WTC11 (cell line): ENCODE measurements around the gene SHQ1. TPM values are rescaled to one million over a fixed set of nuclear protein-coding genes. Genes with fewer than 3 reads are reported as not detected.

Source experiments
- ATAC-seq: fragments of 200-7000 bp; cut with Tn5 transposase; 2 replicates; pipeline ENCODE4 v1.10.0; 2021; ENCODE audit warnings: mild to moderate bottlenecking, moderate library complexity
- CTCF ChIA-PET: fragments of 300-600 bp; sonication (Branson Sonifier 250); formaldehyde crosslinking; loops from one replicate; lab custom pipeline; 2021; ENCODE audit warnings: antibody characterized with exemption; lab: Charles Lee
- POLR2A ChIA-PET: fragments of 350-600 bp; sonication (Branson Sonifier 250); formaldehyde crosslinking; loops from one replicate; lab custom pipeline; 2021; ENCODE audit warnings: antibody characterized with exemption; lab: Charles Lee
- DNase-seq: peaks from one replicate; pipeline ENCODE4 v3.0.0; 2021; ENCODE audit warnings: low spot score
- H3K27ac Mint-ChIP-seq: 2 replicates; pipeline ENCODE4 v1.8.0; 2021; ENCODE audit warnings: mixed read lengths
- H3K27me3 Mint-ChIP-seq: 2 replicates; pipeline ENCODE4 v1.8.0; 2021; ENCODE audit warnings: low read depth, mild to moderate bottlenecking, moderate library complexity, mixed read lengths
- H3K36me3 Mint-ChIP-seq: 2 replicates; pipeline ENCODE4 v1.8.0; 2021; ENCODE audit warnings: mixed read lengths
- H3K4me1 Mint-ChIP-seq: 2 replicates; pipeline ENCODE4 v1.8.0; 2022; ENCODE audit warnings: mixed read lengths
- H3K4me3 Mint-ChIP-seq: 2 replicates; pipeline ENCODE4 v1.8.0; 2021; ENCODE audit warnings: mild to moderate bottlenecking, moderate library complexity, mixed read lengths
- H3K9me3 Mint-ChIP-seq: 2 replicates; pipeline ENCODE4 v1.8.0; 2021; ENCODE audit warnings: mixed read lengths
- AR ChIP-seq: fragments of 250-450 bp; sonication (Bioruptor Pico); IDR thresholded peaks from 2 replicates; pipeline ENCODE4 v1.9.0; 2021; ENCODE audit warnings: mild to moderate bottlenecking
- ATF2 ChIP-seq: sonication (generic); formaldehyde crosslinking; IDR thresholded peaks from 2 replicates; pipeline ENCODE4 v1.8.1; 2022; ENCODE audit warnings: low read depth, missing genetic modification reagents, borderline replicate concordance
- MAX ChIP-seq: sonication (generic); formaldehyde crosslinking; IDR thresholded peaks from 2 replicates; pipeline ENCODE4 v1.8.0; 2022; ENCODE audit warnings: mild to moderate bottlenecking, missing genetic modification reagents
- NFATC4 ChIP-seq: fragments of 250-450 bp; sonication (Bioruptor Pico); IDR thresholded peaks from 2 replicates; pipeline ENCODE4 v1.9.0; 2021; ENCODE audit warnings: mild to moderate bottlenecking
- NFE2L1 ChIP-seq: sonication (generic); formaldehyde crosslinking; IDR thresholded peaks from 2 replicates; pipeline ENCODE4 v1.8.1; 2023; ENCODE audit warnings: missing genetic modification reagents
- RORB ChIP-seq: fragments of 250-450 bp; sonication (Bioruptor Pico); IDR thresholded peaks from 2 replicates; pipeline ENCODE4 v1.9.0; 2021; ENCODE audit warnings: mild to moderate bottlenecking
- SMAD4 ChIP-seq: sonication (generic); formaldehyde crosslinking; IDR thresholded peaks from 2 replicates; pipeline ENCODE4 v1.8.0; 2022; ENCODE audit warnings: mild to moderate bottlenecking, missing genetic modification reagents
- ZBTB21 ChIP-seq: sonication (generic); formaldehyde crosslinking; IDR thresholded peaks from 2 replicates; pipeline ENCODE4 v1.8.1; 2023; ENCODE audit warnings: mild to moderate bottlenecking, missing genetic modification reagents, borderline replicate concordance
- total RNA-seq: library from RNA; stranded (reverse); gene quantifications from 3 replicates; pipeline ENCODE4 v1.2.3, GENCODE V29; 2021
- TF ChIP-seq, protein P1 (sequence below): sonication (generic); formaldehyde crosslinking; IDR thresholded peaks from 2 replicates; pipeline ENCODE4 v1.8.0; 2023; ENCODE audit warnings: missing genetic modification reagents, mild to moderate bottlenecking, borderline replicate concordance

Gene SHQ1
- total RNA-seq, 1 experiment from 2014 or later: 29.1 TPM

DNA sequence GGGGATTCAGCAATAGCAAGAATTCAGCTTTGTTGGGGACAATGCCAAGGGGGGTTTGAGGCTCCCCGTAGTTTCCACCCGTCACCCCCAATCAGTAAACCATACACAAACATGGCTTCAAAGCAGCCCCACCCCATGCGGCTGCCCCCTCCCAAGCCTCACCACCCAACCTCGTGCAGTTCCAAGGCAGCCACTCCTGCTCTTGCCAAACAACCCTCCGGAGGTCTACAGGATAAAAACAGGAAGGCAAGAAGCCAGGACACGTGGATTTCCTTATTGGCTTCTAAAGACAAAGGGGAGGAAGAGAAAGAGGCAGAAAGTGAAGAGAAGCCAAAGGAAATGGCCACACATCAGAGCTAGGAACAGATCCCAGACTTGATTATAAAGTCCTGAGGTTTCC is 121.1 kb downstream of the SHQ1 start:
- Mint-ChIP-seq H3K4me1 (peaks cover 23% of the 10 kb centered on the region), H3K9me3 (no peaks in the 10 kb centered on the region), H3K27ac (no peak overlapping the region), H3K4me3 (no peak overlapping the region), H3K27me3 (no peaks in the 10 kb centered on the region), H3K36me3 (no peaks in the 10 kb centered on the region)
- no peak for ATAC-seq
- no peak for DNase-seq
- CTCF ChIA-PET: no interaction called here
- TF ChIP-seq ATF2: no peak
- POLR2A ChIA-PET: no interaction called here

DNA sequence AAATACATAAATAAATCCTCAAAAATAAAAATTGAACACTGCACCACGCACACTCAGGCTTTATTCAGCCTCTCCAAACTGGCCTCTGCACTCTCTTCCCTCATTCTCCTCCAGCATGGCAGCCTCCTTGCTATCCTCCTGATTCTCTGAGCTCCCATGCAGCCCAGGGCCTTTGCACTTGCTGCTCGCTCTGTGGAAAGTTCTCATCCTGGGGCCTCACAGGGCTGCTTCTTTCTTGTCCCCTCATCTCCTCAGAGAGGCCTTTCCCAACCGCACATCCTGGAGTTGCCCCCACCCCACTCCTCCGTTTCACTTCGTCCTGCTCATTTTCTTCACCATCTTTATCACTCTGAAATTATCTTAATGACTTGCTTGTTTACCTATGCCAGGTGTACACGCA is 123.0 kb downstream of the SHQ1 start:
- peaks cover 40% of the 10 kb centered on the region for H3K4me1 Mint-ChIP-seq
- CTCF ChIA-PET: interaction anchor here (1.1 kb wide), 1 partner anchor 126 kb away, joined by 3 read pairs; no protein-coding TSS in a partner anchor

DNA sequence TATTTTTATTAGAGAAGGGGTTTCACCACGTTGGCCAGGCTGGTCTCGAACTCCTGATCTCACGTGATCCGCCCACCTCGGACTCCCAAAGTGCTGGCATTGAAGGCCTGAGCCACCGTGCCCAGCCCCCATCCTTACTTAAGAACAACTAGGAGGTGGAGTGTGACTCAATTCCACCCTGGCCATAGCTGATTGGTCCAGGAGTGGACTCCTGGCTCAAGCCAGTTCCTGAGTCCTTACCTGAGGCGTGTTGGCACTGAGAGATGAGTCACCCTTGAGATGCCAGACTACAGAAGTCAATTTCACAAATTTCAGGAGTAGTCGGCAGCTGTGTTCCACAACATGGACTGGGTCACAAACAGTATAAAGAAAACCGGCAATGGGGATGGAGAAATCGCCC is 124.2 kb downstream of the SHQ1 start:
- Mint-ChIP-seq H3K9me3 (no peaks in the 10 kb centered on the region), H3K4me3 (no peak overlapping the region), H3K4me1 (peaks cover 42% of the 10 kb centered on the region), H3K36me3 (no peaks in the 10 kb centered on the region), H3K27ac (no peak overlapping the region), H3K27me3 (no peaks in the 10 kb centered on the region)
- no peak for ATAC-seq
- TF ChIP-seq ZBTB21 (CRISPR knock-in tag) (no peak), MAX (CRISPR knock-in tag) (no peak), NFE2L1 (CRISPR knock-in tag) (no peak), SMAD4 (CRISPR knock-in tag) (no peak), AR (CRISPR knock-in tag) (no peak), NFATC4 (CRISPR knock-in tag) (no peak)
- POLR2A ChIA-PET: no interaction called here
- CTCF ChIA-PET: interaction anchor here (1.1 kb wide), 1 partner anchor 127 kb away, joined by 3 read pairs; no protein-coding TSS in a partner anchor
- DNase-seq: no peak

More for the DNA sequence above, 123.0 kb downstream of the SHQ1 start:
- no peak overlapping the region for H3K4me3 Mint-ChIP-seq
- ATAC-seq (no peak), DNase-seq (no peak)
- POLR2A ChIA-PET: no interaction called here
- H3K27me3 Mint-ChIP-seq: no peaks in the 10 kb centered on the region
- TF ChIP-seq RORB (CRISPR knock-in tag): no peak
- TF ChIP-seq, protein P1, sequence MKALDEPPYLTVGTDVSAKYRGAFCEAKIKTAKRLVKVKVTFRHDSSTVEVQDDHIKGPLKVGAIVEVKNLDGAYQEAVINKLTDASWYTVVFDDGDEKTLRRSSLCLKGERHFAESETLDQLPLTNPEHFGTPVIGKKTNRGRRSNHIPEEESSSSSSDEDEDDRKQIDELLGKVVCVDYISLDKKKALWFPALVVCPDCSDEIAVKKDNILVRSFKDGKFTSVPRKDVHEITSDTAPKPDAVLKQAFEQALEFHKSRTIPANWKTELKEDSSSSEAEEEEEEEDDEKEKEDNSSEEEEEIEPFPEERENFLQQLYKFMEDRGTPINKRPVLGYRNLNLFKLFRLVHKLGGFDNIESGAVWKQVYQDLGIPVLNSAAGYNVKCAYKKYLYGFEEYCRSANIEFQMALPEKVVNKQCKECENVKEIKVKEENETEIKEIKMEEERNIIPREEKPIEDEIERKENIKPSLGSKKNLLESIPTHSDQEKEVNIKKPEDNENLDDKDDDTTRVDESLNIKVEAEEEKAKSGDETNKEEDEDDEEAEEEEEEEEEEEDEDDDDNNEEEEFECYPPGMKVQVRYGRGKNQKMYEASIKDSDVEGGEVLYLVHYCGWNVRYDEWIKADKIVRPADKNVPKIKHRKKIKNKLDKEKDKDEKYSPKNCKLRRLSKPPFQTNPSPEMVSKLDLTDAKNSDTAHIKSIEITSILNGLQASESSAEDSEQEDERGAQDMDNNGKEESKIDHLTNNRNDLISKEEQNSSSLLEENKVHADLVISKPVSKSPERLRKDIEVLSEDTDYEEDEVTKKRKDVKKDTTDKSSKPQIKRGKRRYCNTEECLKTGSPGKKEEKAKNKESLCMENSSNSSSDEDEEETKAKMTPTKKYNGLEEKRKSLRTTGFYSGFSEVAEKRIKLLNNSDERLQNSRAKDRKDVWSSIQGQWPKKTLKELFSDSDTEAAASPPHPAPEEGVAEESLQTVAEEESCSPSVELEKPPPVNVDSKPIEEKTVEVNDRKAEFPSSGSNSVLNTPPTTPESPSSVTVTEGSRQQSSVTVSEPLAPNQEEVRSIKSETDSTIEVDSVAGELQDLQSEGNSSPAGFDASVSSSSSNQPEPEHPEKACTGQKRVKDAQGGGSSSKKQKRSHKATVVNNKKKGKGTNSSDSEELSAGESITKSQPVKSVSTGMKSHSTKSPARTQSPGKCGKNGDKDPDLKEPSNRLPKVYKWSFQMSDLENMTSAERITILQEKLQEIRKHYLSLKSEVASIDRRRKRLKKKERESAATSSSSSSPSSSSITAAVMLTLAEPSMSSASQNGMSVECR (CRISPR knock-in tag): no peak
- no peaks in the 10 kb centered on the region for H3K9me3 Mint-ChIP-seq
- no peaks in the 10 kb centered on the region for H3K36me3 Mint-ChIP-seq
- H3K27ac Mint-ChIP-seq: no peak overlapping the region
